ENCODE results near the gene PYCR2. TPM values are rescaled to one million over a fixed set of nuclear protein-coding genes. Genes with fewer than 3 reads are reported as not detected.
A peak's percentile ranks its signal among the peaks of the same experiment; 100 is the strongest.

Gene PYCR2
- total RNA-seq, 1 donor from 2014 or later, result 64.0 TPM

GRCh38 chr1:225919906-225920305 lies 4.1 kb downstream of the PYCR2 start:
- H3K27me3 ChIP-seq (ENCODE audit: low read depth), result no peaks in the 10 kb centered on the region
- no peaks in the 10 kb centered on the region for H3K9me3 ChIP-seq (replicated peaks)
- DNase-seq, result peak; percentile 73
- intact Hi-C loops (cut with micrococcal nuclease), result no loop called here
- peaks cover 35% of the 10 kb centered on the region for H3K36me3 ChIP-seq
- peaks cover 47% of the 10 kb centered on the region for H3K4me1 ChIP-seq
- no peak overlapping the region for H3K4me3 ChIP-seq
- TF ChIP-seq CTCF (IDR thresholded peaks at IDR 0.05; ENCODE audit: borderline replicate concordance), result no peak
- H3K27ac ChIP-seq (replicated peaks), result peak overlapping the region; percentile 37

GRCh38 chr1:225918280-225918679 lies 5.8 kb downstream of the PYCR2 start:
- H3K36me3 ChIP-seq, result peaks cover 37% of the 10 kb centered on the region
- no peaks in the 10 kb centered on the region for H3K27me3 ChIP-seq (ENCODE audit: low read depth)
- DNase-seq, result no peak
- H3K4me1 ChIP-seq, result peaks cover 34% of the 10 kb centered on the region
- intact Hi-C loops (cut with micrococcal nuclease), result no loop called here
- no peaks in the 10 kb centered on the region for H3K9me3 ChIP-seq (replicated peaks)
- TF ChIP-seq CTCF (IDR thresholded peaks at IDR 0.05; ENCODE audit: borderline replicate concordance), result no peak
- no peak overlapping the region for H3K27ac ChIP-seq (replicated peaks)
- H3K4me3 ChIP-seq, result no peak overlapping the region

- H3K27ac ChIP-seq (replicated peaks), result no peak overlapping the region
- H3K36me3 ChIP-seq, result peaks cover 36% of the 10 kb centered on the region
Observed at GRCh38 chr1:225917536-225917935, 6.5 kb downstream of the PYCR2 start.

GRCh38 chr1:225917101-225917500 lies 6.9 kb downstream of the PYCR2 start:
- Histone ChIP-seq H3K27ac (replicated peaks) (no peak overlapping the region), H3K36me3 (peaks cover 31% of the 10 kb centered on the region), H3K9me3 (replicated peaks) (no peaks in the 10 kb centered on the region), H3K4me3 (no peak overlapping the region), H3K4me1 (peaks cover 22% of the 10 kb centered on the region), H3K27me3 (ENCODE audit: low read depth) (no peaks in the 10 kb centered on the region)
- TF ChIP-seq CTCF (IDR thresholded peaks at IDR 0.05; ENCODE audit: borderline replicate concordance), result no peak
- no peak for DNase-seq
- intact Hi-C loops (cut with micrococcal nuclease), result no loop called here

More at GRCh38 chr1:225917536-225917935, 6.5 kb downstream of the PYCR2 start:
- TF ChIP-seq CTCF (IDR thresholded peaks at IDR 0.05; ENCODE audit: borderline replicate concordance), result no peak
- H3K4me3 ChIP-seq, result no peak overlapping the region
- peaks cover 27% of the 10 kb centered on the region for H3K4me1 ChIP-seq
- no peaks in the 10 kb centered on the region for H3K9me3 ChIP-seq (replicated peaks)
- no peak for DNase-seq
- H3K27me3 ChIP-seq (ENCODE audit: low read depth), result no peaks in the 10 kb centered on the region
- intact Hi-C loops (cut with micrococcal nuclease), result no loop called here

- no peak overlapping the region for H3K4me3 ChIP-seq
- H3K36me3 ChIP-seq, result peaks cover 17% of the 10 kb centered on the region
- no peaks in the 10 kb centered on the region for H3K27me3 ChIP-seq (ENCODE audit: low read depth)
- no peak for DNase-seq
- no peaks in the 10 kb centered on the region for H3K9me3 ChIP-seq (replicated peaks)
- intact Hi-C loops (cut with micrococcal nuclease), result no loop called here
- peaks cover 23% of the 10 kb centered on the region for H3K4me1 ChIP-seq
- TF ChIP-seq CTCF (IDR thresholded peaks at IDR 0.05; ENCODE audit: borderline replicate concordance), result no peak
- no peak overlapping the region for H3K27ac ChIP-seq (replicated peaks)
Observed at GRCh38 chr1:225915538-225915991, 8.5 kb downstream of the PYCR2 start.
